NCI-H1694 treated with DMSO at 0.1 percent for 48 hours (cell line): ENCODE data around the gene WWOX.
"Not testable (repeated sequence)": the region's sequence is repeated elsewhere in the genome, so short reads cannot be mapped to it uniquely, and the experiment has no call there.

ENCODE experiments used
- DNase-seq: peaks from one replicate; lab custom pipeline; 2025; lab: John Stamatoyannopoulos, UW

The WWOX gene

GRCh38 chr16:78686601-78687000 lies 587.1 kb downstream of the WWOX start:
- no peak for DNase-seq

GRCh38 chr16:78689028-78689427 lies 589.6 kb downstream of the WWOX start:
- no peak for DNase-seq

DNA sequence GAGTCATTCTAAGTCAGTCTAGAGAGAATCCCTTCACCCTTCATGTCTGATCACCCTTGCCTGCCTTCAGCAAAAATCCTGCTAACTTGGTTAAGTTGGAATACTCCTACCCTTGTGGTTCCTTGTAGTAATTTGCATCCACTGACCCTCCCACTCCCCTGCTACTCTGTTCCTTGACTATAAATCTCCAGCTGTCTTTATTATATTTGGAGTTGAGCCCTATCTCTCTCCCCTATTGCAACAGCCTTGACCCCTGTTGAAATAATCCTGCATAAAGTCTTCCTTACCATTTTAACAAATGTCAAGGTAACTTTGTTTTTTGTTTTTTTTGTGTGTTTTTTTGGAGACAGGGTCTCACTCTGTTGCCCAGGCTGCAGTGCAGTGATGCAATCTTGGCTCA lies 590.1 kb downstream of the WWOX start:
- DNase-seq, result no peak

DNA sequence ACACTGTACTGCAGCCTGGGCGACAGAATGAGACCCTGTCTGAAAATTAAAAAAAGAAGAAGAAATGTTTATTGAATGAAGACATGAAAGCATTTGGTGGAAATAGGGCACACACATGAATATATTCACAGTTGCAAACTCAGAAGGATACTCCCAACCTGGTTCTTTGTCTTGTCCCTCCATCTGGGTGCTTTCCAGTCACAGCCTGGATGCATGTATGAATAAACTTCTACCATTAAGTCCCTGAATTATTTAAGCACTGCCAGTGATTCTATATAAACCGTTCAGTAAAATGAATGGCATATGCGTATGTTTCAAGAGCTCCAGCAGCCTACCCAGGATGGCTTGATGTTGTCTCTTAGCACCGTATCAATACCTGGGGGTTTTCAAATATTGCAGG lies 591.1 kb downstream of the WWOX start:
- DNase-seq, result no peak

DNA sequence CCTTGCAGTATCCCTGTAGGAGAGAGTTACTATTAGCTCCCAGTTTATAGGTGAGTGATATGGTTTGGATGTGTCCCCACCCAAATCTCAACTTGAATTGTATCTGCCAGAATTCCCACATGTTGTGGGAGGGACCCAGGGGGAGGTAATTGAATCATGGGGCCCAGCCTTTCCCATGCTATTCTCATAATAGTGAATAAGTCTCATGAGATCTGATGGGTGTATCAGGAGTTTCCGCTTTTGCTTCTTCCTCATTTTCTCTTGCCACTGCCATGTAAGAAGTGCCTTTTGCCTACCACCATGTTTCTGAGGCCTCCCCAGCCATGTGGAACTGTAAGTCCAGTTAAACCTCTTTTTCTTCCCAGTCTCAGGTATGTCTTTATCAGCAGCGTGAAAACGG lies 592.3 kb downstream of the WWOX start:
- DNase-seq, result not testable (repeated sequence)

DNA sequence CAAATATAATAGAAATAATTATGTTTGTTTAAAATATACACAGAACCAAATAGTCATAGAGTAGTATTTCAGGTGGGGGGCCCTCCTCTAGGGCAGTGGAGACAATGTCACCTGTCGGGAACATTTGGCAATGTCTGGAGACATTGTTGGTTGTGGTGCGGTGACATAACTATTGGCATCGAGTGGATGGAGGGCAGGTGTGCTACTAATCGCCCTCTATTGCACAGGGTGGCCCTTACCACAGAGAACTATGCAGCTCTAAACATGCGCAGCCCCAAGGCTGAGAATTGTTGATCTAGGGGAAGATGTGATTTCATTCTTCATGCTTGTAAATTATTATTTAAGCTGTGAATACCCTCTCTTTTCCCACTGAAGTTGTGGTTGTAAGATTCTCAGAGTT lies 594.0 kb downstream of the WWOX start:
- no peak for DNase-seq

- peak; percentile 72 for DNase-seq
Measured at GRCh38 chr16:78694414-78694813, 595.0 kb downstream of the WWOX start.

DNA sequence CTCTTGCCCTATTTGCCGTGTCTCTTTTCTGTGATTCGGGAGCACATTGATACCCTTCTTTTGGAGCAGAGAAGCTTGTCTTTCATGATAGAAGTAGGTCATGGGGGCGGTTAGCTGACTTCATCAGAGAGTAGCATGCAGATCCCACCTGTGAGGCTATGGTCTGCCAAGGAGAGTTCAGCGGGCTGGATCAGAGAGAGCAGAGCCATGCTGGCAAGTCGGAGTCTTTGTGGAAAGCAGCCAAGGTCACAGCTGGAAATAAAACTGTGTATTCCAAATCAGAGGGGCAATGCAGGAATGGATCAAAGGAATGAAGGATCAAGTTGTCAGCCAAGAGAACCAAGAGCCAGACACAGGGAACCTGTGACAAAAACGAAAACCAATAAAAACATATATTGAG lies 595.9 kb downstream of the WWOX start:
- DNase-seq, result peak; percentile 51

GRCh38 chr16:78696797-78697196 lies 597.3 kb downstream of the WWOX start:
- DNase-seq, result no peak

- DNase-seq, result no peak
Measured at GRCh38 chr16:78697426-78697825, 598.0 kb downstream of the WWOX start.

DNA sequence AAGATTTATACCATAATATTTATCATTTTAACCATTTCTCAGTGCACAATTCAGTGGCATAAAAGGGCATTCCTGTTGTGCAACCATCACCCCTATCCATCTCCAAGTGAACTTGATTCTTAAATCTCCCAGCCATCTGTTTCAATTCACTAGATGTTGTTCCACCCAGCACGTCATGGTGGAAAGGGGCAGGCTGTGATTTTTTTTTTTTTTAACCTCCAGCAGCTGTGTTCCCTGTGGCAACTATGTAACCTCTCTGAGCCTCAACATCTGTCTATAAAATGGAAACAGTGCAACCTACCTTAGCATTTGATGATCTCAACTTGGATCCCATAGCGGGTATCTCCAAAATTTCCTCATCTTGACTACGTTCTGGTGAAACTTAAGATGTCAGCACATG lies 604.5 kb downstream of the WWOX start:
- DNase-seq, result no peak

DNA sequence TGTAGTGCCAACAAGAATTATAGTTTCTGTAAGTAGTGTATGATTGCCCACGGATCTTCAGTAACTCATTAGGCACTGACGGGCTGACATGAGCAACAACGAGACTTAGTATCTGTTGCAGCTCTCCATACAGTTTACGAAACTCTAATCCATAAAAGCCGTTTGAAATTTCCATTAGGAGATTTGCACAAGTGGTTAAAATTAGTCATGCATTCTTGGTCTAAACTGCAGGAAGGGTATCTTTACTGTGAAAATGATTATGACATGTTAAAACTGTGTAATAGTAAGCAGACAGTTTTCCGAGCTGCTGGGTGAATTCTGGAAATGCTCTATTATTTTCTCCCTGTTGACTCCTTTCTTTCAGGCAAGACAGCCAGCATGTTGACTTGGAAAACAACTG lies 605.0 kb downstream of the WWOX start:
- DNase-seq, result no peak

GRCh38 chr16:78705694-78706093 lies 606.2 kb downstream of the WWOX start:
- DNase-seq, result peak; percentile 33

DNA sequence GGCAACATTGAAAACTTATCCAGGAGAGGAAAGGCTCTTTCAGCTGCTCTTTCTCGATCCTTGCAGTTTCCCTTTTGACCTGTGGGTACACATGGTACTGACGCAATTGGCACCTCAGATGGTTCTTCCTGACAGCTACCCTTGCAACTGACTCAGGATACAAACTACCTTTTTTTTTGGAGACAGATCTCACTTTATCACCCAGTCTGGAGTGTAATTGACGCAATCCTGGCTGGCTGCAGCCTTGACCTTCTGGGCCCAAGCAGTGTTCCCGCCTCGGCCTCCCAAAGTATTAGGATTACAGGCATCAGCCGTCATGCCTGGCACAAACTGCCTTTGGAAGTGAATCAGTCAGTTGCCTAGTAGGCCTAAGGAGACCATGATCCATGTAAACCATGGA lies 607.2 kb downstream of the WWOX start:
- DNase-seq, result no peak

DNA sequence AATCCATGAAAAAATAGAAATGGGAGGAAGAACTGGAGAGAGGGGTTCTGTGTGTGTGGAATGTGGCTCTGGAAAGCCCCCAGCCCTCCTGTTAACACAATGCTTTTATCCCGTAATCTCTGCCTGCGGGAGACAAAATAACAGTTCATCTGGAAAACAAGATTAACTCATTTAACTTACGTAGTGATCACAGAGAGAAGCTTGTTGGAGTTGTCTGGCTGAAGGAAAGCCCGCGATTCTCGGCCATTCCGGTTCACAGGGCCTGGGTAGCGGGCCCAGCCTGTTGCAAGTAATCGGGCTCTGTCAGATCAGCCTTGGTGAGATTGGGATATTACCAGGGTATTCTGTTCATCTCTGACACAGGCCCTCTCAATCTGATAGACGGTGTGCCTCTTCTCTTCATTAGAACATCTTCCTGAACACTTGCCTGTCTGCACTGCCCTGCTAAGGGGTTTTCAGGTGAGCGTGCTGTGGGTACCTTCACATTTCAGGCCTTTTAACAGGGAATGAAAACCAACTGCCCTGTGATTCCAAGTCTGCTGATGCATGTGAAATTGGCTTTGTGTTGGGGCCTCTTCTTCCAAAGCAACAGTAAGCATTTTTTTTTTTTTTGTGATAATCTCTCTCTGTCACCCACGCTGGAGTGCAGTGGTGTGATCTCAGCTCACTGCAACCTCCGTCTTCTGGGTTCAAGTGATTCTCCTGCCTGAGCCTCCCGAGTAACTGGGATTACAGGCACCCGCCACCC lies 609.9 kb downstream of the WWOX start:
- DNase-seq, result no peak

DNA sequence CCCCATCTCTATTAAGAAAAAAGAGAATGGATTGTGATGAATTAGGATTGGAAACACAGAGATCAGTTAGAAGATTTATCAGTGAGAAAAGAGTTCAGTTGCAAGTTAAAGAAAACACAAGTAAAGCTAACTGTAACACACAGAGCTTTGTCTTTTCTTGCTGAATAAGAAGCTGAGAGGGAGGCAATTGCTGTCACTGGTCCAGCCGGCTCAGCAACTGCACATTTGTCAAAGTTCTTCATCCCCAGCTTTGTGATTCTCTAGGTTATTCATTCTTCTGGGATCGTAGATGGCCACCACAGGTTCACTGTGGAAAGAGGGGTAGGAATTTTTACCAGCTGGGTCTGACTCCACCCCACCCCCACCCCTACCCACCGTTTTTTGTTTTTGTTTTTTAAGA lies 615.7 kb downstream of the WWOX start:
- no peak for DNase-seq

DNA sequence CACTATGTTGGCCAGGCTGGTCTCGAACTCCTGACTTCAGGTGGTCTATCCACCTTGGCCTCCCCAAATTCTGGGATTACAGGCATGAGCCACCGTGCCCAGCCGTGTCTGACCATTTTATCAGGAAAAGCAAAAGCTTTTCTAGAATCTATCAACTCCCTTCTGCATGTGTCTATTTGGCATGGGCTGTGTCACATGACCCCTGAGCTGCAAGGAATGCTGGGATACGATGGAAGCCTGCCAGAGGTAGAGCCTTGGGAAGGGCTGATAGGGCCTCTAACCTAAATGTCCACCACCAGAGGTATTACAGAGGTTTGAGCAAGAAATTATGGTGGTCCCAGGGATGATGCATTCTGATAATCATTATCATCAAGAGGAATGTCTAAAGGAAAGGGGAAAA lies 616.2 kb downstream of the WWOX start:
- no peak for DNase-seq

DNA sequence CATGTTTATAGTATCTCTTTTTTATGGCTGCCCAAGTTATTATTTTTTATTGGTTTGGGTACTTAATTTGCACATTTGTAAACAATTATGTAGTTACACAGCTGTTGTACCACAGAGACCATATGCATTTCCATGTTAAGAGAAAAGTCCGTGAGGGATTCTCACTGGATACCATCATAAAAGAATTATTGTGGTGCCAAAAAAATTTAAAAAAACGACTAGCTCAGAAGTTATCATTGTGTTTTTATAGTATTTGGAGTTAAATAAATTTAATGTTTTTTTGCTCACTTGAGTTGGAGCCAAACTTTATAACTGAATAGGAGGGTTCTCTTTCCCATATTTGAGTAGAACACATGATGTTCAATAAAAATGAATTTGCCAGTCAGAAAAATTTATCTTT lies 618.7 kb downstream of the WWOX start:
- DNase-seq, result no peak

- no peak for DNase-seq
Measured at GRCh38 chr16:78720416-78720815, 621.0 kb downstream of the WWOX start.

DNA sequence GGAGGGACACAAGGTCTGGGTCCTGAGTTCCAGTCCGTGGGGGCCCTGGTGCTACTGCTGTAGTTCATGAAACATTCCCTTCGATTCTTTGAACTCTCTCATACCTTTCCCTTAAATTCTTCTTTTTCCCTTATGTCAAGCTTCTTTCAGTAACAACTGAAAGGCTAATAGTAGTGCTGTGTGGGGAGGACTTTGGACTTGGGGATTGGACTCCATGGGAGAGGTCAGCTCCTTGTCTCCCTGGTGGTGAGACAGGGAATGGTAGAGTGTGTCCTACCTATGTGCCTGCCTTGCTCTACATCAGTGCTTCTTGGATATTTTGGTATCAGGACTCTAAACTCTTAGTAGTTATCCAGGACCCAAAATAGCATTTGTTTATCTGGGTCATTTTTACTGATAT lies 628.1 kb downstream of the WWOX start:
- no peak for DNase-seq

DNA sequence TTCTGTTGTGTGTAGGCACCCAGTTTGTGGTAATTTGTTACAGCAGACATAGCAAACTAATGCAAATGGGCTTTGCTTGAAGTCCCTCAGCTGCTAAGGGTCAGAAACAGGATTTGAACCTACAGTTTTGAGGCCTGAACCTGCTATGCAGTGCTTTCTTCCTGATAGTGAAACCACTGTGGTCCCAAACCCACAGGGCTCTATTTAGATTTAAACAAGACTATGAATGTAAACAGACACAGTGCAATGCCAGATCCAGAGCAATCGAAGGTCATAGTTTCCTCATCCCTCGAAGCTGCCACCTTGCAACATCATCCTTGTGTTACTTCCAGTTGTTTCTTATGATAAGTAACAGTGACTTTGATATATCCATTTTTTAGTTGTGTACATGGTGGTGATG lies 630.2 kb downstream of the WWOX start:
- DNase-seq, result no peak

DNA sequence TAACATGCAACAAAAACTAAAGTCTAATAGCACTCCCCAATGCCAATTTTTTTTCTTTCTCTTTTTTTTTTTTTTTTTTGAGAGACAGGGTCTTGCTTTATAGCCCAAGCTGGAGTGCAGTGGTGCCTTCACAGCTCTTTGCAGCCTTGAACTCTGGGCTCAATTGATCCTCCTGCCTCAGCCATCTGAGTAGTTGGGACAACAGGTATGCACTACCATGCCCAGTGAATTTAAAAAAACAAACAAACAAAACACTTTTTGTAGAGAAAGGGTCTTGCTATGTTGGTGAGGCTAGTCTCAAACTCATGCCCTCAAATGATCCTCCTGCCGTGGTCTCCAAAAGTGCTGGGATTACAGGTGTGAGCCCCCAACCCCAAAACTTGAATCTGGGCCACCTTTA lies 632.3 kb downstream of the WWOX start:
- DNase-seq, result no peak

- DNase-seq, result no peak
Measured at GRCh38 chr16:78732696-78733095, 633.2 kb downstream of the WWOX start.

DNA sequence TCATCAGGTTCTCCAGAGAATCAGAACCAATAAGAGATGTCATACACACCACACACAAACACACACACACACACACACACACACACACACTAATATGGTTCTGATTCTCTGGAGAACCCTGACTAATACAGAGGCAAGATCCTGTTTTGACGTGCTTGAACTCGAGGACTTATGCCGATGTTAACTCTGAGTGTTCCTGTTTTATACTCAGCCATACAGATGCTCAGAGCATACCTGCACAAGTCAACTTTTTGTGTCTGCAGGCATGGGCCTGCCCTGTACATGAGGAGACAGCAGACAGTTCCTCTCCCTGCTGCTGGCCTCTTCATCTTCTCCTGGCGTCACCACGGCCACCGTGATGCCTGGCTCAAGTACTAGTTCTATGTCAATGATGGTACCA lies 635.9 kb downstream of the WWOX start:
- DNase-seq, result no peak

GRCh38 chr16:78737630-78738029 lies 638.2 kb downstream of the WWOX start:
- DNase-seq, result no peak
